Measurements from ENCODE around the gene RFFL.

GRCh38 chr17:34991606-34992005 is 71.9 kb downstream of the RFFL start:
- TF ChIP-seq REST (IDR thresholded peaks at IDR 0.05; ENCODE audit: borderline replicate concordance) (no peak), POLR2AphosphoS5 (IDR thresholded peaks at IDR 0.05) (no peak), CTCF (IDR thresholded peaks at IDR 0.05; ENCODE audit: poor library complexity, severe bottlenecking) (no peak), TAF1 (IDR thresholded peaks at IDR 0.05; ENCODE audit: low read depth) (no peak), EZH2 (IDR thresholded peaks at IDR 0.05; ENCODE audit: borderline replicate concordance, insufficient read depth, low read length, poor library complexity, severe bottlenecking) (no peak), MXI1 (conservative IDR thresholded peaks at IDR 0.05; ENCODE audit: poor library complexity, severe bottlenecking) (no peak), EP300 (conservative IDR thresholded peaks at IDR 0.05; ENCODE audit: poor library complexity, severe bottlenecking) (no peak), SMC3 (conservative IDR thresholded peaks at IDR 0.05; ENCODE audit: poor library complexity) (no peak)

Data from neural cell (in vitro differentiated cells).